HCT116 (cell line): ENCODE measurements around the gene CDK2AP2. TPM values are rescaled to one million over a fixed set of nuclear protein-coding genes. Genes with fewer than 3 reads are reported as not detected.

ENCODE experiments used
- ATAC-seq: fragments of 200-7000 bp; cut with Tn5 transposase; 2 replicates; pipeline ENCODE4 v1.9.1; 2020; ENCODE audit warnings: mild to moderate bottlenecking, moderate library complexity
- BruUV-seq: library from RNA; stranded (reverse); fragments of 400-500 nt; replicated peaks from 2 replicates; lab custom pipeline; 2021; lab: Mats Ljungman, UMichigan
- CTCF ChIA-PET: fragments of 300-600 bp; sonication (Branson Sonifier 250); formaldehyde crosslinking; loops from one replicate; lab custom pipeline; 2021; ENCODE audit warnings: antibody characterized with exemption; lab: Charles Lee
- POLR2A ChIA-PET: fragments of 300-600, 350-600 bp; sonication (Branson Sonifier 250); formaldehyde crosslinking; loops from one replicate; lab custom pipeline; 2021; ENCODE audit warnings: antibody characterized with exemption; lab: Charles Lee
- RAD21 ChIA-PET, 2 experiments: fragments of 300-600 bp; sonication (Branson Sonifier 250); formaldehyde crosslinking; loops; one replicate each; lab custom pipeline; 2023; ENCODE audit warnings: low total read pairs in 2 of 2; ENCODE audit not compliant: uncharacterized antibody in 2 of 2, unreplicated experiment in 2 of 2, low non-redundant PET in 1 of 2; lab: Charles Lee
- DNase-seq: peaks from one replicate; pipeline ENCODE4 v3.0.0-alpha.2; 2010; ENCODE audit warnings: low read depth, low spot score
- H2AFZ ChIP-seq: fragments of 200-600 bp; shearing (Covaris generic), sonication (generic); 2 replicates; pipeline ENCODE4 v1.6.1; 2017; ENCODE audit warnings: low read depth, mixed run types, mixed read lengths, antibody characterized with exemption, low read length; ENCODE audit not compliant: poor library complexity, severe bottlenecking
- H3K27ac ChIP-seq: 2 replicates; pipeline ENCODE4 v1.5.1; 2012; ENCODE audit warnings: low read depth, low read length
- H3K27me3 ChIP-seq: fragments of 200-600 bp; sonication (generic); 2 replicates; pipeline ENCODE4 v1.6.1; 2016; ENCODE audit warnings: mixed run types, low read length, mixed read lengths; ENCODE audit not compliant: insufficient read depth
- H3K36me3 ChIP-seq, 2 experiments: fragments of 200-500 bp in 1 of 2; fragments of 200-600 bp in 1 of 2; sonication (Bioruptor generic) in 1 of 2; sonication (generic) in 1 of 2; 2 replicates each; pipeline versions ENCODE4 v1.5.1 to v1.6.1; 2014 to 2016; ENCODE audit warnings: low read length in 2 of 2, inconsistent platforms in 1 of 2, mixed read lengths in 1 of 2, mixed run types in 1 of 2; ENCODE audit not compliant: insufficient read depth in 2 of 2, control insufficient read depth in 1 of 2
- H3K4me1 ChIP-seq, 2 experiments: fragments of 200-600 bp in 1 of 2; sonication (generic) in 1 of 2; 2 replicates each; pipeline versions ENCODE4 v1.5.1 to v1.6.1; 2012 to 2017; ENCODE audit warnings: low read length in 2 of 2, inconsistent platforms in 1 of 2, mild to moderate bottlenecking in 1 of 2, mixed read lengths in 1 of 2, mixed run types in 1 of 2, moderate library complexity in 1 of 2; ENCODE audit not compliant: insufficient read depth in 2 of 2, control insufficient read depth in 1 of 2
- H3K4me2 ChIP-seq: fragments of 200-600 bp; sonication (generic); 2 replicates; pipeline ENCODE4 v1.6.1; 2017; ENCODE audit warnings: mixed run types, low read length, mixed read lengths
- H3K4me3 ChIP-seq, 2 experiments: fragments of 200-600 bp in 1 of 2; sonication (generic) in 1 of 2; replicated peaks in 1 of 2; 2 replicates each; pipeline ENCODE4 v1.5.1; 2011 to 2016; ENCODE audit warnings: low read length in 2 of 2, control low read depth in 1 of 2, low read depth in 1 of 2, mild to moderate bottlenecking in 1 of 2, mixed read lengths in 1 of 2, mixed run types in 1 of 2
- H3K79me2 ChIP-seq: fragments of 200-600 bp; sonication (generic); 2 replicates; pipeline ENCODE4 v1.6.1; 2017; ENCODE audit warnings: mild to moderate bottlenecking, mixed run types, low read length, moderate library complexity, mixed read lengths; ENCODE audit not compliant: insufficient read depth
- H3K9ac ChIP-seq: fragments of 200-600 bp; sonication (generic); 2 replicates; pipeline ENCODE4 v1.6.1; 2016; ENCODE audit warnings: low read length, mixed read lengths
- H3K9me2 ChIP-seq: fragments of 200-600 bp; sonication (generic), shearing (Covaris generic); 2 replicates; pipeline ENCODE4 v1.6.1; 2017; ENCODE audit warnings: mixed run types, mild to moderate bottlenecking, moderate library complexity; ENCODE audit not compliant: insufficient read depth
- H3K9me3 ChIP-seq, 2 experiments: fragments of 200-500 bp in 1 of 2; fragments of 200-600 bp in 1 of 2; sonication (Bioruptor generic) in 1 of 2; sonication (generic) in 1 of 2; 2 replicates each; pipeline ENCODE4 v1.6.1; 2014 to 2017; ENCODE audit warnings: low read length in 2 of 2, mixed read lengths in 2 of 2, inconsistent platforms in 1 of 2, low read depth in 1 of 2, mild to moderate bottlenecking in 1 of 2, mixed run types in 1 of 2, moderate library complexity in 1 of 2; ENCODE audit not compliant: control insufficient read depth in 1 of 2, insufficient read depth in 1 of 2
- H4K20me1 ChIP-seq: fragments of 200-600 bp; sonication (generic), shearing (Covaris generic); 2 replicates; pipeline ENCODE4 v1.6.1; 2017; ENCODE audit warnings: mixed run types, mild to moderate bottlenecking, moderate library complexity; ENCODE audit not compliant: insufficient read depth
- ATF3 ChIP-seq: IDR thresholded peaks from 2 replicates; pipeline ENCODE4 v1.6.1; 2012
- CBX3 ChIP-seq: IDR thresholded peaks from 2 replicates; pipeline ENCODE4 v1.6.1; 2012; ENCODE audit warnings: low read depth
- CTCF ChIP-seq, 3 experiments: fragments of 200-600 bp in 1 of 3; sonication (generic) in 1 of 3; IDR thresholded peaks in 2 of 3; conservative IDR thresholded peaks in 1 of 3; 2 replicates each; pipeline ENCODE4 v1.5.1; 2012 to 2017; ENCODE audit warnings: low read depth in 2 of 3, low read length in 2 of 3, antibody characterized with exemption in 1 of 3, borderline replicate concordance in 1 of 3, control low read depth in 1 of 3, mild to moderate bottlenecking in 1 of 3, mixed read lengths in 1 of 3, mixed run types in 1 of 3, moderate library complexity in 1 of 3; ENCODE audit not compliant: insufficient read depth in 1 of 3
- EGR1 ChIP-seq: IDR thresholded peaks from 2 replicates; pipeline ENCODE4 v1.6.1; 2012; ENCODE audit warnings: low read depth
- ELF1 ChIP-seq: IDR thresholded peaks from 2 replicates; pipeline ENCODE4 v1.6.1; 2012; ENCODE audit warnings: low read depth, borderline replicate concordance
- EZH2phosphoT487 ChIP-seq: fragments of 200-600 bp; IDR thresholded peaks from 2 replicates; pipeline ENCODE4 v1.6.1; 2018; ENCODE audit warnings: antibody characterized with exemption, borderline replicate concordance
- FOSL1 ChIP-seq: IDR thresholded peaks from 2 replicates; pipeline ENCODE4 v1.6.1; 2012; ENCODE audit warnings: low read depth
- JUND ChIP-seq: IDR thresholded peaks from 2 replicates; pipeline ENCODE4 v1.6.1; 2012
- MAX ChIP-seq: IDR thresholded peaks from 2 replicates; pipeline ENCODE4 v1.6.1; 2012
- POLR2A ChIP-seq: IDR thresholded peaks from 2 replicates; pipeline ENCODE4 v1.7.0; 2011; ENCODE audit warnings: borderline replicate concordance; ENCODE audit not compliant: insufficient read depth, insufficient read length; ENCODE audit errors: extremely low read depth
- RAD21 ChIP-seq: IDR thresholded peaks from 2 replicates; pipeline ENCODE4 v1.6.1; 2012; ENCODE audit warnings: low read depth, mild to moderate bottlenecking
- SIN3A ChIP-seq: IDR thresholded peaks from 2 replicates; pipeline ENCODE4 v1.6.1; 2012; ENCODE audit warnings: low read depth
- SRF ChIP-seq: IDR thresholded peaks from 2 replicates; pipeline ENCODE4 v1.6.1; 2012; ENCODE audit warnings: low read depth
- ZNF274 ChIP-seq: fragments of 200-500 bp; sonication (Bioruptor generic); IDR thresholded peaks from 2 replicates; pipeline ENCODE4 v1.6.1; 2014; ENCODE audit warnings: mild to moderate bottlenecking, low read depth, low read length, inconsistent platforms
- intact Hi-C: fragments of 100-400 bp; cut with micrococcal nuclease; formaldehyde crosslinking; loops from 2 replicates; pipeline ENCODE4 v1.10.0; 2022
- total RNA-seq: library from RNA; stranded (reverse); gene quantifications from one replicate; pipeline ENCODE4 v1.2.1, GENCODE V29; 2021; ENCODE audit not compliant: unreplicated experiment

CDK2AP2 gene
- total RNA-seq, 1 experiment from 2014 or later: 53.6 TPM

- TF ChIP-seq ZNF274 (no peak), SRF (no peak), EGR1 (no peak), MAX (no peak), SIN3A (no peak), FOSL1 (no peak), POLR2A (no peak), JUND (no peak), EZH2phosphoT487 (no peak), CTCF (IDR thresholded peaks at IDR 0.05 in 2 of 3, conservative IDR thresholded peaks at IDR 0.05 in 1 of 3; ENCODE audit: borderline replicate concordance in 1 of 3, insufficient read depth in 1 of 3, low read depth in 2 of 3, low read length in 2 of 3) (no peak), RAD21 (no peak), ELF1 (no peak), ATF3 (no peak), CBX3 (no peak)
Observed at GRCh38 chr11:67542971-67543370, 35.0 kb upstream of the CDK2AP2 start.

More at GRCh38 chr11:67542971-67543370, 35.0 kb upstream of the CDK2AP2 start:
- Histone ChIP-seq H3K79me2 (no peaks in the 10 kb centered on the region), H3K9me3 (no peaks in the 10 kb centered on the region), H3K4me3 (no peak overlapping the region), H3K4me2 (no peak overlapping the region), H3K4me1 (no peaks in the 10 kb centered on the region), H3K27ac (no peak overlapping the region), H3K9ac (no peak overlapping the region), H3K27me3 (no peaks in the 10 kb centered on the region), H2AFZ (no peak overlapping the region), H3K9me2 (no peaks in the 10 kb centered on the region), H4K20me1 (no peaks in the 10 kb centered on the region), H3K36me3 (no peaks in the 10 kb centered on the region)
- DNase-seq (no peak), ATAC-seq (no peak)
- ChIA-PET POLR2A (no interaction called here), CTCF (no interaction called here), RAD21 (no interaction called here)
- intact Hi-C loops: no loop called here
- no TSS peak for BruUV-seq
